K562 (cell line): Measurements from ENCODE around the gene SEZ6. TPM values are rescaled to one million over a fixed set of nuclear protein-coding genes. Genes with fewer than 3 reads are reported as not detected.

Experiments used
- C11orf30 ChIP-seq: fragments of 450-650 bp; IDR thresholded peaks from 2 replicates; pipeline ENCODE4 v1.6.1; 2016; ENCODE audit warnings: low read depth, mild to moderate bottlenecking
- CXXC5 ChIP-seq: fragments of 250-450 bp; sonication (Bioruptor Pico); IDR thresholded peaks from 2 replicates; pipeline ENCODE4 v1.8.0; 2022; ENCODE audit warnings: inconsistent platforms, mild to moderate bottlenecking, moderate library complexity
- EHMT2 ChIP-seq: fragments of 450-650 bp; IDR thresholded peaks from 2 replicates; pipeline ENCODE4 v1.6.1; 2018; ENCODE audit warnings: antibody characterized with exemption
- EWSR1 ChIP-seq: fragments of 450-650 bp; IDR thresholded peaks from 2 replicates; pipeline ENCODE4 v1.6.1; 2018; ENCODE audit warnings: borderline replicate concordance, mild to moderate bottlenecking, low read depth, moderate library complexity; ENCODE audit not compliant: partially characterized antibody
- FOXM1 ChIP-seq, 2 experiments: fragments of 450-650 bp in 1 of 2; sonication (generic) in 1 of 2; formaldehyde crosslinking in 1 of 2; IDR thresholded peaks; 2 replicates each; pipeline versions ENCODE4 v1.6.1 to v1.9.0; 2017 to 2022; ENCODE audit warnings: low read depth in 2 of 2, mild to moderate bottlenecking in 2 of 2, missing genetic modification reagents in 1 of 2, moderate library complexity in 1 of 2
- HNRNPLL ChIP-seq: fragments of 200-400 bp; formaldehyde crosslinking; IDR thresholded peaks from 2 replicates; pipeline ENCODE4 v1.6.1; 2017; ENCODE audit warnings: low read length, low read depth, mild to moderate bottlenecking; ENCODE audit not compliant: poor library complexity, severe bottlenecking
- KLF10 ChIP-seq: fragments of 250-450 bp; sonication (Bioruptor Pico); IDR thresholded peaks from 2 replicates; pipeline ENCODE4 v1.6.1; 2021; ENCODE audit warnings: matching md5 sums
- L3MBTL2 ChIP-seq: fragments of 450-650 bp; IDR thresholded peaks from 2 replicates; pipeline ENCODE4 v1.6.1; 2016; ENCODE audit warnings: mild to moderate bottlenecking, moderate library complexity
- LCOR ChIP-seq: sonication (generic); formaldehyde crosslinking; IDR thresholded peaks from 2 replicates; pipeline ENCODE4 v1.8.0; 2022; ENCODE audit warnings: mild to moderate bottlenecking, missing genetic modification reagents
- MAFK ChIP-seq: IDR thresholded peaks from 2 replicates; pipeline ENCODE4 v1.6.1; 2011; ENCODE audit warnings: low read length, improper control_type of control experiment
- MCM7 ChIP-seq, 2 experiments: fragments of 450-650 bp; IDR thresholded peaks; 2 replicates each; pipeline ENCODE4 v1.6.1; 2016 to 2018
- MEF2A ChIP-seq: IDR thresholded peaks from 2 replicates; pipeline ENCODE4 v1.6.1; 2011; ENCODE audit warnings: low read depth, mild to moderate bottlenecking, low read length, moderate library complexity; ENCODE audit not compliant: control insufficient read depth
- NFIC ChIP-seq: fragments of 450-650 bp; IDR thresholded peaks from 2 replicates; pipeline ENCODE4 v1.6.1; 2017; ENCODE audit warnings: mild to moderate bottlenecking, inconsistent platforms
- NFIX ChIP-seq: fragments of 250-450 bp; sonication (Bioruptor Pico); IDR thresholded peaks from 2 replicates; pipeline ENCODE4 v1.4.0; 2020; ENCODE audit warnings: low read depth, mild to moderate bottlenecking, moderate library complexity
- PHF20 ChIP-seq: fragments of 450-650 bp; IDR thresholded peaks from 2 replicates; pipeline ENCODE4 v1.6.1; 2018; ENCODE audit not compliant: partially characterized antibody
- RB1 ChIP-seq: fragments of 450-650 bp; IDR thresholded peaks from 2 replicates; pipeline ENCODE4 v1.6.1; 2017; ENCODE audit warnings: low read depth, mild to moderate bottlenecking
- RFX7 ChIP-seq: fragments of 250-450 bp; sonication (Bioruptor Pico); IDR thresholded peaks from 2 replicates; pipeline ENCODE4 v1.5.1; 2021; ENCODE audit warnings: mild to moderate bottlenecking
- SIX5 ChIP-seq, 2 experiments: IDR thresholded peaks; 2 replicates each; pipeline ENCODE4 v1.6.1; 2011; ENCODE audit warnings: low read length in 2 of 2, borderline replicate concordance in 1 of 2, low read depth in 1 of 2, mild to moderate bottlenecking in 1 of 2, moderate library complexity in 1 of 2; ENCODE audit not compliant: insufficient read depth in 1 of 2
- TAF7 ChIP-seq: fragments of 450-650 bp; IDR thresholded peaks from 2 replicates; pipeline ENCODE4 v1.6.1; 2016; ENCODE audit warnings: missing genetic modification characterization, missing compliant biosample characterization
- TBL1XR1 ChIP-seq, 2 experiments: IDR thresholded peaks; 2 replicates each; pipeline ENCODE4 v1.6.1; 2012; ENCODE audit warnings: improper control_type of control experiment in 2 of 2, low read length in 2 of 2, mild to moderate bottlenecking in 1 of 2
- ZNF224 ChIP-seq: sonication (generic); formaldehyde crosslinking; IDR thresholded peaks from 2 replicates; pipeline ENCODE4 v1.8.0; 2022; ENCODE audit warnings: mild to moderate bottlenecking, missing genetic modification reagents
- ZNF584 ChIP-seq: fragments of 200-800 bp; sonication (Bioruptor generic); IDR thresholded peaks from 2 replicates; pipeline ENCODE4 v1.6.1; 2016; ENCODE audit warnings: low read depth, mild to moderate bottlenecking, missing genetic modification characterization, missing compliant biosample characterization
- ZNF830 ChIP-seq: fragments of 250-450 bp; sonication (Bioruptor Pico); IDR thresholded peaks from 2 replicates; pipeline ENCODE4 v1.5.0; 2021; ENCODE audit warnings: mild to moderate bottlenecking
- polyA plus RNA-seq, 8 experiments: library from polyadenylated mRNA; depleted of rRNA in 4 of 8; stranded (reverse) in 5 of 8; unstranded in 3 of 8; fragments of >200 nt; fragmentation: Nextera tagmentation in 2 of 8; fragmentation: Illumina TruSeq in 1 of 8; extraction: Ambion mirVana in 2 of 8; extraction: Trizol in 1 of 8; gene quantifications; 2 replicates each; pipeline versions ENCODE4 v1.2.1 to v1.2.3, GENCODE V29; 2011 to 2014; ENCODE audit warnings: inconsistent platforms in 1 of 8, missing spikeins in 1 of 8
- total RNA-seq, 7 experiments: library from RNA; depleted of rRNA in 6 of 7; stranded (reverse); fragments of >200 nt in 6 of 7; fragmentation: Illumina TruSeq in 2 of 7; extraction: Trizol in 2 of 7; gene quantifications; 2 replicates each; pipeline versions ENCODE4 v1.2.1 to v1.2.3, GENCODE V29; 2011 to 2021; ENCODE audit warnings: low replicate concordance in 1 of 7
- TF ChIP-seq, protein P1 (sequence below): sonication (generic); formaldehyde crosslinking; IDR thresholded peaks from 2 replicates; pipeline ENCODE4 v1.8.1; 2022; ENCODE audit warnings: missing genetic modification reagents
- TF ChIP-seq, protein P2 (sequence below): fragments of 450-650 bp; formaldehyde crosslinking; IDR thresholded peaks from 2 replicates; pipeline ENCODE4 v1.4.0; 2022; ENCODE audit warnings: missing genetic modification characterization
- TF ChIP-seq, protein P3 (sequence below): fragments of 250-450 bp; sonication (Bioruptor Pico); IDR thresholded peaks from 2 replicates; pipeline ENCODE4 v1.5.0; 2022; ENCODE audit warnings: mild to moderate bottlenecking

SEZ6 gene
- total and polyA plus RNA-seq, 9 of the 15 experiments (the other 6 are each of a cell fraction or from before 2014, with no cell fraction given) = not detected

GRCh38 chr17:28951428-28951990, 54.3 kb downstream of the SEZ6 start, which contains the start of gene PHF12 (continued):
- TF ChIP-seq MCM7 (IDR thresholded peaks at IDR 0.05) (no peak), CXXC5 (CRISPR knock-in tag) (peak; percentile 66; the same call in 1 of the 2 replicates), RB1 (peak; percentile 62; the same call in 1 of the 2 replicates), NFIX (CRISPR knock-in tag) (no peak), EWSR1 (no peak), RFX7 (no peak), TBL1XR1 (IDR thresholded peaks at IDR 0.05; ENCODE audit: low read length in 2 of 2) (0 out of 4 replicates have a peak, but pooled peaks of 1 of the 2 experiments have one; percentile 67), EHMT2 (no peak), ZNF584 (CRISPR knock-in tag) (no peak; the same call in 1 of the 2 replicates), NFIC (no peak), SIX5 (IDR thresholded peaks at IDR 0.05; ENCODE audit: borderline replicate concordance in 1 of 2, insufficient read depth in 1 of 2, low read depth in 1 of 2, low read length in 2 of 2) (peak in 1 of 2 experiments; percentile 17; a peak in 1 of 4 replicates), MAFK (peak; percentile 25; the same call in 1 of the 2 replicates), LCOR (CRISPR knock-in tag) (no peak), ZNF224 (CRISPR knock-in tag) (no peak), PHF20 (no peak), KLF10 (CRISPR knock-in tag) (no peak), MEF2A (no peak), L3MBTL2 (no peak), C11orf30 (no peak), TAF7 (tag) (no peak), FOXM1 (IDR thresholded peaks at IDR 0.05; ENCODE audit: low read depth) (no peak), FOXM1 (CRISPR knock-in tag; IDR thresholded peaks at IDR 0.05; ENCODE audit: low read depth) (no peak), ZNF830 (CRISPR knock-in tag) (no peak), HNRNPLL (peak; percentile 100)
- TF ChIP-seq, protein P1, sequence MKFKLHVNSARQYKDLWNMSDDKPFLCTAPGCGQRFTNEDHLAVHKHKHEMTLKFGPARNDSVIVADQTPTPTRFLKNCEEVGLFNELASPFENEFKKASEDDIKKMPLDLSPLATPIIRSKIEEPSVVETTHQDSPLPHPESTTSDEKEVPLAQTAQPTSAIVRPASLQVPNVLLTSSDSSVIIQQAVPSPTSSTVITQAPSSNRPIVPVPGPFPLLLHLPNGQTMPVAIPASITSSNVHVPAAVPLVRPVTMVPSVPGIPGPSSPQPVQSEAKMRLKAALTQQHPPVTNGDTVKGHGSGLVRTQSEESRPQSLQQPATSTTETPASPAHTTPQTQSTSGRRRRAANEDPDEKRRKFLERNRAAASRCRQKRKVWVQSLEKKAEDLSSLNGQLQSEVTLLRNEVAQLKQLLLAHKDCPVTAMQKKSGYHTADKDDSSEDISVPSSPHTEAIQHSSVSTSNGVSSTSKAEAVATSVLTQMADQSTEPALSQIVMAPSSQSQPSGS (CRISPR knock-in tag) = no peak
- TF ChIP-seq, protein P2, sequence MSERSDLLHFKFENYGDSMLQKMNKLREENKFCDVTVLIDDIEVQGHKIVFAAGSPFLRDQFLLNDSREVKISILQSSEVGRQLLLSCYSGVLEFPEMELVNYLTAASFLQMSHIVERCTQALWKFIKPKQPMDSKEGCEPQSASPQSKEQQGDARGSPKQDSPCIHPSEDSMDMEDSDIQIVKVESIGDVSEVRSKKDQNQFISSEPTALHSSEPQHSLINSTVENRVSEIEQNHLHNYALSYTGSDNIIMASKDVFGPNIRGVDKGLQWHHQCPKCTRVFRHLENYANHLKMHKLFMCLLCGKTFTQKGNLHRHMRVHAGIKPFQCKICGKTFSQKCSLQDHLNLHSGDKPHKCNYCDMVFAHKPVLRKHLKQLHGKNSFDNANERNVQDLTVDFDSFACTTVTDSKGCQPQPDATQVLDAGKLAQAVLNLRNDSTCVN (CRISPR knock-in tag) = no peak
- TF ChIP-seq, protein P3, sequence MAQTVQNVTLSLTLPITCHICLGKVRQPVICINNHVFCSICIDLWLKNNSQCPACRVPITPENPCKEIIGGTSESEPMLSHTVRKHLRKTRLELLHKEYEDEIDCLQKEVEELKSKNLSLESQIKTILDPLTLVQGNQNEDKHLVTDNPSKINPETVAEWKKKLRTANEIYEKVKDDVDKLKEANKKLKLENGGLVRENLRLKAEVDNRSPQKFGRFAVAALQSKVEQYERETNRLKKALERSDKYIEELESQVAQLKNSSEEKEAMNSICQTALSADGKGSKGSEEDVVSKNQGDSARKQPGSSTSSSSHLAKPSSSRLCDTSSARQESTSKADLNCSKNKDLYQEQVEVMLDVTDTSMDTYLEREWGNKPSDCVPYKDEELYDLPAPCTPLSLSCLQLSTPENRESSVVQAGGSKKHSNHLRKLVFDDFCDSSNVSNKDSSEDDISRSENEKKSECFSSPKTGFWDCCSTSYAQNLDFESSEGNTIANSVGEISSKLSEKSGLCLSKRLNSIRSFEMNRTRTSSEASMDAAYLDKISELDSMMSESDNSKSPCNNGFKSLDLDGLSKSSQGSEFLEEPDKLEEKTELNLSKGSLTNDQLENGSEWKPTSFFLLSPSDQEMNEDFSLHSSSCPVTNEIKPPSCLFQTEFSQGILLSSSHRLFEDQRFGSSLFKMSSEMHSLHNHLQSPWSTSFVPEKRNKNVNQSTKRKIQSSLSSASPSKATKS (CRISPR knock-in tag) = no peak
